ENCODE data around the gene SEMA3C.

The SEMA3C gene

DNA sequence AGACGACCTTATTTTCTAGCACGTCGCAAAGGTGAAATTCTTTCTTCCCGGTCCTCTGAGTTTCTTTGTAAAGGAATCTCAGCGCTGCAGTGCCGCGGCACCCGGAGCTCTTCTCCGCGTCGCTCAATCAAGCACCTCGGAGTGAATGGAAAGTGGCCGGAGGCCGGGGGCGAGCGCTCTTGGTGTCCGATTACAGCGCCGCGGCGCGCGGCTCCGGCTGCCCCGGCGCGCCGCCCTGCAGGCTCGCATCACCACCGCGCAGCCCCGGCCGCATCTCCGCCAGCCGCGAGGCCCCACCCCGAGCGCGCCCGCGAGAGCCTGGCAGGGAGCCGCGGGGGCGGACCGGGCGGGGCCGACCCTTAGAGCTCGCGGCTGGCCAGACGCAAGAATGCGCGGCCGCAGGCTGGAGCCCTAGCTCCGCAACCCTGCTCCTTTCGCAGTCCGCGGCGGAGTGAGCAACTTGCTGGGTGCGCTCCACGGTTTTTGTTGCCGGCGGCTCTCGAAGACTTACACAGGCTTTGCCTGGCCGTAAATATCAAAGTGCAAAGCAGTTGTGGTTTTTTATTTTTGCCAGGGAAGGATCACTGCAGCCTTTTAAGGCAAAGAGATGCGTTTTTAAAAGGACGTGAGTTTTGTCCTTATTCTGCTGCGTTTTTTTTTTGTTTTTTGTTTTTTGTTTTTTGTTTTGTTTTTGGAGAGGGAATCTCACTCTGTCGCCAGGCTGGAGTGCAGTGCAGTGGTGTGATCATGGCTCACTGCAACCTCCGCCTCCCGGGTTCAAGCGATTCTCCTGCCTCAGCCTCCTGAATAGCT, at the start of gene SEMA3C:
Gene SEMA3C (minus strand): TSS at position 143 of the 813 bp plus-strand sequence. CDS start 2,270 bp downstream, outside the sequence.
- peak; percentile 92 for DNase-seq (ENCODE audit: low spot score)

DNA sequence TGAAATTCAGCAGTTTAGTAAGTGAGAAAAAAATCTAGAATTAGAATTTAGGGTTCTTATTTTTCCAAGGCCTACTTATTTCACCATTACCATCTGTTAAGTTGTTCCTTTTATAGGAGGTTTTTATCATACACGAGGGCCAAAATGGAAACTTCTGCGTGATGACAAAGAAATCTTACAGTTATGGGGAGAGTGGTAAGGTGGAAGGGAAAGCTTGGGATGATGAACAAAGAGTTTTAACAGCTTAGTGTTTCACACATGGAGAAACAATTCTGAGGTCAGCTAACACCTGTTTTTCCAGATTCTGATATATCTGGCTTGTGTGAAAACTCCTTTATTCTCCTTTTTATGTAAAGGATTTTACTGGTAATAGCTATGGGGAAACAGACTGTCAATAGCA, 49.8 kb upstream of the SEMA3C start:
- no peak for DNase-seq (ENCODE audit: low spot score)

DNA sequence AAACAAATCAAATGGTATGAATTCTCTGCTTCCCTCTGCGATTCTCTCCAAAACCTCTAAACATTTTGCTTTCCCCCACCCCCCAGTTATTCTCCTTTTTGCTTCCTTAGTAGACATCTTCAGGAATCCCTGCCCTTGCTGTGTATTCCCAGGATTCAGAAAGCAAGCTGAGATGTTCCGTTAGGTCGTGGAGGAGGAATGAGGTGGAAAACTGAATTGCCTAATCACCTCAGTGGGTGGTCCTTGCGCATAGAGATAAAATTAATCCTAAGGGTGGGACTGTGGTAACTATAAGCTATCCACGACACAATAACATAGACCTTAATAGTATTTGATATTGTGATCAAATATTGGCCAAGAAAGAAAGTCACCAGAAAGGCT, 49.1 kb upstream of the SEMA3C start:
- DNase-seq (ENCODE audit: low spot score): no peak

DNA sequence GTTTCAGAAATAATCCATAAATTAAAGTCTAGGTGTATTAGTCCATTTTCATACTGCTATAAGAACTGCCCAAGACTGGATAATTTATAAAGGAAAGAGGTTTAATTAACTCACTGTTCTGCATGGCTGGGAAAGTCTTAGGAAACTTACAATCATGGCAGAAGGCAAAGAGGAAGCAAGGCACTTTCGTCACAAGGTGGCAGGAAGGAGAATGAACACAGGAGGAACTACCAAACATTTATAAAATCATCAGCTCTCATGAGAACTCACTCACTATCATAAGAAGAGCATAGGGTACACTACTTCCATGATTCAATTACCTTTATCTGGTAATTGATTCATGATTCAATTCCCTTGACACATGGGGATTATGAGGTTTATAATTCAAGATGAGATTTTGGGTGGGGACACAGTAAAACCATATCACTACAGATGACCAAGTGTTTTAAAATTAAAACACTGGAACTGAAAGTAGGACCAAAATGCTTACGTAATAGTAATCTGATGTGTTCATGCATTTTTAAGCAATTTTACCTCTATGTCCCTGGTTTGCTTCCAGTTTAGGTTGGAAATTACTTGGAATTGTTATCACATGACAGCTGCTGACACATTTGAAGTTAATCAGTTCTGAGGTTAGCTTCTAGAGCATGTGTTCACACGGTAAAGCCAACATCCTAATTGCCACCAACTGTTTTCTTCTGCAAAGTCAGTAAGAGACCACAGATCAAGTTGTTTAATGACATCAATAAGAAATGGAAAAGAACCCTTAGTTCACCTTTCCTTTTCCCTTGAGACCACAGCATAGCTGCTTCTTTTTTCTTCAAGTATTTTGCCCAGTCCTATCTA, 48.4 kb upstream of the SEMA3C start:
- no peak for DNase-seq (ENCODE audit: low spot score)

DNA sequence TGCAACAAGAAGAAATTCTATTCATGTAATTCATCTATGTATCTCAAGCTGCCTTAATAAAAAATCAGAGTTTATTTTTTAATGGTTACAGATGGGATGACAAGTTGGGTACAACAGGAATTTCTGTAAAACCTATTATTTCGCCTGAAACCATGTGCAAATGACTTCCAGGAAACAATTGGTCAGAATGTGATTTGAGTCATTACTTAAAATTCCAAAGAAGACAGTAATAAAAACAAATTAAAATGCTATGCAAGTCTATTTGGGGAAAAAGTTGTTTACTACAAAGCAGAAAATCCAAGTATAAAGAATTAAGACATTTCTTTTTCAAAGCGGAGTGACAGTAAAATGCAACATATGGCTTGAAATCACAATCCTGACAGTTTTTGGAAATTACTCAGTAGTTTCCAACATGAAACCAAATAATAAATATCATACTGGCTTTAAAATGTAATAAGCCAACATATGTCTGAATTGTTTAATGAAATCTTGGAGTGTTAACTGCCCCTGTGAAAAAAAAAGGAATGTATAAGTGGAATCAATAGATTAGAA, 41.5 kb upstream of the SEMA3C start:
- DNase-seq (ENCODE audit: low spot score): no peak

DNA sequence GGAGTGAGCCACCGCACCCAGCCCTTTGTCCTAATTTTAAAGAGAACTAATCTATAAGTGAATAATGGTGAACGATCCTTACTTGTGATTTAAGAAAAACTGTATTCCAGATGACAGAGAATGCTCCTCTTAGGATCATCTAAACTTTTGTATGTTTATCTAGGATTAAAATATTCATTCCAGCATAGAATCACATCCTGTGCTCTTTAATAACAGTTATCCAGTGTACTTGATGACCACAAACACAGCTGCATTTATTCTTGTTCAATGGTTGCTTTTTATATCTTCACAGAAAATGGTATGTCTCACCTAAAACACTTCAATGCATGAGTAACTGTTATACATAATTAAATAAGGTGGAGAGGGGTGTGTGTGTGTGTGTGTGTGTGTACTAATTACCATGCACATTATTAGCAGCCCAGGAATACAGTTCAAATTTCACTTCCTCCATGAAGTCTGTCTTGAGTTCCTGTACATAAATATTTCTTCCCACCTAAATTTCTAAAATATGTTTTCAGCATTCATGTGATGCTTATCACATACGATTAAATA, 38.5 kb upstream of the SEMA3C start:
- no peak for DNase-seq (ENCODE audit: low spot score)

DNA sequence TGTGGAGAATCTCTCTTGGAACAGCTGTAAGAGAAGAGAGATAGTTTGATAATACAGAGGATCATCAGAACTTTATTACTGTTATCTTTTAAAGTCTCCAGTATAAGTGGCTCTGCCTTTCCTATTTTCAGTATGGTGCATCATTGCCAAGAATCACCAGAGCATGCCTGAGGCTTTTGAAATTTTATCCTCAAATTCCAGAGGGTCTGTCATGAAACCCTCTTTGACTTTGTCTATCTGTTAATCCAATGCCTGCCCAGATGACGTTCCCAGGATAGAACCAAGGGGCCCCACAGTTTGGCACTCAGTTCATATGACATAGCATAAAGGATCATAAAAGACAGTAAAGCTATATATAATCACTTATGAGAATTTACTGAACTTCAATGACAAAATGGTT, 35.3 kb upstream of the SEMA3C start:
- DNase-seq (ENCODE audit: low spot score): no peak

DNA sequence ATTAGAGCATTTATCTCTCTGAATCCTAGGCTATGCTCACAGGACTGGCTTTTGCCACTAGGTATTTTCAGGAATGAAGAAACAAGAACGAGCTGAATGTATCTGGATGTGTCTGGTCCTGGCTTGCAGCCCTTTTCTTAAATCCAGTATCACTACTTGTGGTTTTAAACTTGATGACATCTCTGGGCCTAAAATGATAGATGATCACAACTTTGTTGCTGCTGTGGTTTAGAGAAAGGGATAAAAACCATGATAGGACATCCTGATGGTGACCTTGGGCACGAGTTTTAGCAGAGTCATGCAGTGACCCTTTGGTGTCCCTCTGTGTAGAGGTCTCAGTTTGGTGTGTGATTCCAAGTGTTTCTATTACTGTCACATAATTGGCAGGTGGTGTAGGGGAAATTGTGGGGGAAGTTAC, 31.7 kb upstream of the SEMA3C start:
- no peak for DNase-seq (ENCODE audit: low spot score)

DNA sequence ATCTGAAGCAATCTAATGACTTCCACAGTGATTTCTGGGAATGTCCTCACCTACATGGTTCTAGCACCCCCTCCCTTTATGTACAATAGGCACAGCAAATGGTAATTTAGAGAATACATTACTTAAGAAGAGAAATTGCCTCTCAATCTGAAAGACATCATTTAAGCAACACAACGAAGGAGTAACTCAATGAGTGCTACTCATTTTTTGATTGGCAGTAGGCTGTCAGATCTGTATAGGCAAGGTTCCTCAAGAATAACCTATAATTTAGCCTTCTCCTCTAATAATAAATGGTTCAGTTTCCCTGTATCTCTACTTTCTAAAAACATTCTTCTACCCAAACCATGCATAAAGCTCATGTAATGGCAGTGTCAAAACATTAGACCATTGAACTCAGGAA, 30.6 kb upstream of the SEMA3C start:
- no peak for DNase-seq (ENCODE audit: low spot score)

DNA sequence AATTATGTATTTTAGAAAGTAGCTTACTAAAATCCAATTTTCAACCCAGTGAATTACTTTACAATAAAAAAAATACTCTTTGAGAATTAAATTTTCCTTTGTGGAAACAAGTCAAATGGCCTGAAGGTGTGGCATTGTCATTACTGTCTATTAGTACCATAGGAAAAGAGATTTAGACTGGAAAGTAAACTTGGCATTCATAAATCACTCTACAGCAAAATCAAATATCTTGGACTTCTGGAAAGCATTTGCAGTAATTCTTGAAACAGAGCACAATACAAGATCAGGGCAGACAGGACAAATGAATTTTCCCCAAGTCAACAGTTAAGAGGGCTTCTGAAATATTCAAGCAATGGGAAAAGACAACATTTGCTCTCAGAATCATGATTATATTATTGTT, 28.0 kb upstream of the SEMA3C start:
- no peak for DNase-seq (ENCODE audit: low spot score)

DNA sequence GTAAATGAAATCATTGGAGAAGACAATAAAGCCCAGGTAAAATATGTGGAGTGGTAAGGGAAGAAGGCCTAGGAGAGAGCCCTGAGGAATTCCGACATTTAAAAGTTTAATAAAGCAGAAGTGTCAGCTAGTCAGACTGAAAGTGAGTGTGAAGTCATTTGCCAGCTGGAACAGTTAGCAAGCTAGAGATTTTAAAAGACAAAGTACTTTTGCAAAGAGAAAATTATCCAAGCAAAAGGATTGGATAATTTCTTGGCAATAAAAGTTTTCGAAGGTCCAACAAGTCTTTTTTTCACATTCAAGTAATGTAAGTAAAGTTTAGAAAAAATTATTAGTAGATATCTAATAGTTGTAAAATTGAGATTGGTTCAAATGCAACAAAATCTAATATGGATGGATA, 27.1 kb upstream of the SEMA3C start:
- no peak for DNase-seq (ENCODE audit: low spot score)

DNA sequence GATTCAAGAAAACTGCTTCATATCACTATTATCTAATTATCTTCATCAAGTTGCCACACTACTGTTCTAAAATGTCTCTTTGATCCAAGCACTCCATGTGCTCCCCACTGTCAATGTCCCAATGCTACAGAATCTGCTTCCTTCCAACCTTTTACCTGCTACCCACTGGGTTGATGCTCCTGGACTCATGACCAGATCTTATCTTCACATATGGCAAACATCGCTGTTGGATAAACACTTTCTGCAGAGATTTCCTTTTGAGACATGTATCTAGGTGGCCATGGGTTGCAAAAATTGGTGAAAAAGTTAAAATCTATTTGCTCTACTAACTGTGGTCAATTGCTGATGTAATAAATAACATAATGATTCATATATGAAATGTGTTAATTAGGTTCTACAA, 24.5 kb upstream of the SEMA3C start:
- no peak for DNase-seq (ENCODE audit: low spot score)

DNA sequence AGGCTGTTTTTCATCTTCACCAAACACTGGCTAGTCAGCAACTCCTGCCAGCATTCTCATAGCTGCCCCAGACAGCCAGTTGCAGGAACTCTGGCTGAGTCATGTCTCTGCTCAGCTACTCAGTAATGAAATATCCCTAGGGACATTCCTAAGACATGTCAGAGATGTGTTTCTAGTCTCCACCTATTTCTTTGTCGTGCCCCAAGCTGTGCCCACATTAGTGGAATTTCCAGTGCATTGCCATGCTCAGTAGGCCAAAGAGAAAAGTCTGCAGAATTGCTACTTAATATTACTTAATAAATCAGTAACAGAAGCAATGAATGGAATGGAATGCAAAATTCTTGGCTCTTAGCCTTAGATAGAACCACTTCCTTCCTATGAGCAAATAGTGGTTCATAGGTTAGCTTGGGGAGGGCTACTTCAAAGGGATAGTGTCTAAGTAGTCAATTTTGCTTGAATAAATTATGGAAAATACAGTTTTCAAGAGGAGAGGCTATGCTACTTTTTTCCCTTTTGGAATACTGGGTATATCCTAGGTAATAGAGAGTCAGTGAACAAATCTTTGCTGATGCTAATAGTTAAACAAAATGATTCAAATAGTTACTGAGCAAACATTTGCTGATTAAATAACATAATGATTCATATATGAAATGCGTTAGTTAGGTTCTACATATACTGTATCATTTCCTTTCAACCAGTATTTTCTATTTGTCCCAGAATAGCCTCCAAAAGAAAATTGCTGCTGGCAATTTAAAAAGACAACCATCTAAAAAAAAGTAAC, 23.6 kb upstream of the SEMA3C start:
- no peak for DNase-seq (ENCODE audit: low spot score)

DNA sequence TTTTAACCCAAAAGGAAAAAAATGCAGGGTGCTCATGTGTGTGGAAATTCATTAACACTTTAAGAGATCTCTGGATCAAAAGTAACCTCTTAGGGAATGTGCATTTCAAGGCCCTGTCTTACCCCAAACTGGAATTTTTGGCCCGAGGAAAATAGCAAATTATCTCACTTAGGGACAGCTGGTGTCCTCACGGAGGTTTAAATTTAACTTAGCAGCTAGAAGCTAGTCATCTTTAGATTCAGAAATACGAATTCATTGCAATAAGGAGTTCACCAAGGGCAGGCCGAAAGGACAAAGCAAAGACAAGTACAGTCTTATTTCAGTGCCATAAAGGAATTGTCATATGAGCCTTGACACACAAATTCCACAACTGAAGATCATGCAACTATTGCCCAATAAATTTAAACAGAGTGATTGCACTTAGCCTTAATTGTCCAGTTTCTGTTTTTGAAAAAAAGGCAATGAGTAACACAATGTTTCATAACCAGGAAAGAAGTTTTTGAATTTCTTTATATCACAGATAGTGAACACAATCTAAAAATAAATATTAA, 22.4 kb upstream of the SEMA3C start:
- no peak for DNase-seq (ENCODE audit: low spot score)

DNA sequence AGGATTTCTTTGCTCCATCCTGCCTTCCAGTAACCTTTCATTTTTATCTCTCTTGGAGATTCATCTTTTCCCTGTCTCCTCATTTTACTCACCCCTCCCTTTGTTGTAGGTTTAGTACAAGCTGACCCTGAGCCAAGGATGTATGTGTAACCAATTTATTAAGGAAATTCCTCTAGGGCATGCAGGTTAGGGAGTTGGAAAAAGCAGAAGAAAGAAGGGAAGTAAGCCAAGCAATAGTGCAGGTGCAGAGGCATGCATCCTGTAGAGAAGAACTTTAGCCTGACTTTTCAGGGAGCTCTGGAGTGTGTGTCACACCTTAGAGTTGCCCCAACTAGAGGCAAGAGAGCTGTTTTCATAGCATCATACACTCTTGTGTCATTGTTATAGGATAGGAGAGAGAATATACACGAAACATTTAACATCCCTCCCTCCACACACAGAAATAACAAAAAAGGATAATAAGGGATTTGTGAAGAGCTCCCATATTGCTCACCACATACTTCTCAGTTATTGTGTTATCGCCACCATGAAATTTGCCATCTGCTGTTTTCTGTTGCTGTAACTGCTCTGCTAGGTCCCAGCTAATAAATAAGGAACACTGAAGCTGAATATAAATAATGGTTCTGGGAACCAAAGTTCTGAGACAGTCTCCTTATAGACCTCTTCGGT, 21.8 kb upstream of the SEMA3C start:
- DNase-seq (ENCODE audit: low spot score): no peak

DNA sequence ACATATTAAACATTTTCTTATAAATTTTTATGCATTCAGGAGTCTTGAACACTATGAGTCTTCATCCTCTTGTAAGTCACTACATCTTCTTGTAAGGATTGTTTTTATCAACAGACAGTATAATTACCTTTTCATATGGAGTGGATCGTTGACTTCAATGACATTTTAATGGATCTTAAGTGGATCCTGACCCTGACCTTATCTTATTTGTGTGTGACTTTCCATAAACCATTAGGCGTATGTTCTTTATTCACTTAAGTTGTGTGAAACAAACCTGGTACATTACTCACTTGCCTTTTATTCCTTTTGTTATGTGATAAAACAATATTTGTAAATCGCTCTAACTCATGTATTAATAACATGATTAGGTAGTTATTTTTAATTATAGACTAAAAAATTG, 18.5 kb upstream of the SEMA3C start:
- DNase-seq (ENCODE audit: low spot score): no peak

DNA sequence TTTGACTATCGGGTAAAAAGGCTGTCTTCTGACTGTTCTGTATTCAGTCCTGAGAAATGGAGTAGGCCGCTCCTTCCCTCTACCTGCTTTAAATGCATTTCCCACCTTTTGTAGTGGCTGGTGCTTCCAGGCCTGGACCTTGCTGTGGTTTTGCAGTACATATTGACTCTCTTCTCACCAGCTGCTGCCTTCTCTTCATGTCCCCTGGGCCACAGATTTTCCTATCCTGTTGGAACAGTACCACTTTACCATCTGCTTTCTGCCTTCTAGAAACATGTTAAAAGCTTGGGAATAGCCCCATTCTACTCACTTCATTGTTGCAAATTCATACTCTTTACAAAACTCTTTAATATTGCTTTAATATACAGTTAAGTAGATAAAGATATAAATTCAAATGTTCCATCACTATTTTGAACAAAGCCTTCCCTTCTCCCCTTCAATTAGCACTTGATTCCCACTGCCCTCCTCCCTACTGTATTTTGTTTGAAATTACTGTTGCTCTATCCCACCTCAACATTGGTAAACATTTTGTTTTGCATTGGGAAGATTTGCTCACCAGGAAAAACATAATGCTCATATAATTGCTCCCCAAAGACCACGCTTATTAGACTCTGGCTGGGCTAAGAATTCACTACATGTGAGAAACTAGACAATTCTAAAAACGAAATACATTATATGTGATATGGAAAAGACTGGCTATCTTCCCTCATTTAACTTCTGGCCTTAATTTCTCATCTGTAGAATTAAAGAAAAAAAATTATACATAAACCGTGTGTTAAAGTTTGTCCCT, 17.3 kb upstream of the SEMA3C start:
- DNase-seq (ENCODE audit: low spot score): no peak

DNA sequence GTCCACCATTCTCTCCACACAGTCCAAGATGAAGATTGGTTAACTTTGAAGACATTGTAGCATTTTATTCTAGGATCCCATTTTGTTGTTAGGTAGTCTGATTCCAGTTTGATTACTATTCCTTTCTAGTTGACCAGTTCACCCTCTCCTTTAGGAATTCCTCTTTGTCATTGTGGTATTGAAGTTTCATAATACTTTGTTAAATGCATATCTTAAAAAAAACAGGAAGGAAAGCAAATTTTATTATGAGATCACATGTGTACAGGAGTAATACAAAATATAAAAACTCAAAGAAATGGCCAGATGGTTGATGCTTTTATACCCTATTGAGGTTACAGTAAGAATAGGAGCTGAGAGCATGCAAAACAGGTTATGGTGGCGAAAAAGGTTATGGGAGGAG, 15.5 kb upstream of the SEMA3C start:
- no peak for DNase-seq (ENCODE audit: low spot score)

DNA sequence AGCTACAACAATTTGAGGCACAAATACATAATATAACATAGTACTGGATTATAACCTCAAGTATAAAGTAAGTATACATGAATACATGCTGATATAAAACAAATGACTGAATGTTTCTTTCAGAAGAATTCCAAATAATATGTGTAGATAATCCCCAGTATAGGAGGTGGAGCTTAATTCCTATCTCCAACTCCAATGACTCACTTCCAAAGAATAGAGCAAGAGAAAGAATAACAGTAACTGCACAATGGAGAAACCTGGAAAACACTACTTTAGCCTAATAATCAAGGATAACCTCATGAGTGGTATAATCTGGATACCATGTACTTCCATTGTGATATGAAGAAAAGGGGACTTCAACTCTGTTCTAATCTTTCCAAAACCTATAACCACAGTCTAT, 13.7 kb upstream of the SEMA3C start:
- DNase-seq (ENCODE audit: low spot score): no peak

DNA sequence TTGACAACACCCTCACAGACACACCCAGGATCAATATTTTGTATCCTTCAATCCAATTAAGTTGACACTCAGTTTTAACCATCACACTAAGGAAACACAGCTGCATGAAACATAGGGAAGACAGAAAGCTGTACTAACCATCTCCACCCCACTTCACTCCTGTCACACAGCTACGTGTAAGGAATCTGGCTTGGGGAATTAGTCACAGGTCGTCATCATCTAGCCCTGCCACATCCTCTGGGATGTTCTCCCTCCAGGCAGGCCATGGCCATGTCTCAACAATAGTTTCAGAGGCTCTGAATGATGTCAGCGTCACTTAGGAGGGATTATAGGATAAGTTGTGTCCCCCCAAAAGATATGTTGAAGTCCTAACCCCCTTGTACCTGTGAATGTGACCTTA, 10.8 kb upstream of the SEMA3C start:
- DNase-seq (ENCODE audit: low spot score): no peak
